ENCODE measurements around the gene TMEM14C.
A peak's percentile ranks its signal among the peaks of the same experiment; 100 is the strongest.

Gene TMEM14C

GRCh38 chr6:10722820-10723566 is at the start of gene TMEM14C:
TSS of gene TMEM14C (plus strand) at chr6:10723070. CDS start at chr6:10724614, 1,544 bp downstream.
- DNase-seq (ENCODE audit: low read depth in 2 of 2) = peak; percentile 88 to 92

- no peak for DNase-seq (ENCODE audit: low read depth in 2 of 2)
Observed at GRCh38 chr6:10676403-10676802, 46.5 kb upstream of the TMEM14C start.

DNA sequence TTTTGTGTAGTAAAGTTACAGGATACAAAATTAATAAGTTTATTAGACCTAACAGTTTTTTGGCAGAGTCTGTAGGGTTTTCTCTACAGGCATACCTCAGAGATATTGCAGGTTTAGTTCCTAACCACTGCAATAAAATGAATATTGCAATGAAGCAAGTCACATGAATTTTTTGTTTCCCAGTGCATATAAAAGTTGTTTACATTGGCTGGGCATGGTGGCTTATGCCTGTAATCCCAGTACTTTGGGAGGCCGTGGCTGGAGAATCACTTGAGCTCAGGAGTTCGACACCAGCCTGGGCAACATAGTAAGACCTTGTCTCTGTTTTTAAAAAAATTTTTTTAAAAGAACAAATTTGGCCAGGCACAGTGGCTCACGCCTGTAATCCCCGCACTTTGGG is 44.4 kb upstream of the TMEM14C start:
- no peak for DNase-seq (ENCODE audit: low read depth in 2 of 2)

DNA sequence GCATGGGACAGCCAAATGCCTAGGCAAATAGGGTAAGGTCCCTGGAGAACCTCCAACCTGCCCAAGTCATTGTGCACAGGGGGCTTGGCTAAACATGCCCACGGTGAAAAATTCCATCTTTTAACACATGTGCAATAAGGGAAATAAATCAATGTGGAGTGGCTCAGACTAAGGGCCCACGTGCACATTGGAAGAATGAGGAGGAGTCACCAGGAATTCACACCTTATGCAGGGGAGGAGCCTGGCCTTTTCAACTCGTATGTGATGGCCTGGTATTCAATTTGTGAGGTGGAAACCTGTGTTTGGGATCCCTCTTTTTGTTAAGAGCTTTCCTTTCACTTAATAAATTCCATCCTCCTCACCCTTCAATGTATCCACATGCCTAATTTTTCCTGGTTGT is 41.1 kb upstream of the TMEM14C start:
- DNase-seq (ENCODE audit: low read depth in 2 of 2) = no peak

- DNase-seq (ENCODE audit: low read depth in 2 of 2) = no peak
Observed at GRCh38 chr6:10682355-10682988, 40.4 kb upstream of the TMEM14C start.

DNA sequence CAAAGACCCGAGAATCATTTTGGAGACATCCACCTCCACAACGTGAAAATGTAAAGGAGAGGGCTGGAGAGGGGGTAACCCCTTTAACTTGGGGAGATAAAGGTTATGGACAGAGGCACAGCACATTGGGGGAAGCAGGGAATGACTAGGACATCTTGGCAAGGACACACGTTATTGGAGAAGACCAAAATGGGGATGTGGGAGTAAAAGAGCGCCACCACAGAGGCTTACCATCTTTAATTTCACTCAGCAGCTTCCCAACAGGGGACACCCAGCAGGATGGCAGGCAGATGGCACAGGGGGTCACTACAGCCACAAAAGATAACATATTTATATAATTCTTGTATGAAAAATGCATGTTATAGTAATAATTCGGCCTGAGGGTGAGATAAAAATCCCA is 38.3 kb upstream of the TMEM14C start:
- DNase-seq (ENCODE audit: low read depth in 2 of 2) = no peak

DNA sequence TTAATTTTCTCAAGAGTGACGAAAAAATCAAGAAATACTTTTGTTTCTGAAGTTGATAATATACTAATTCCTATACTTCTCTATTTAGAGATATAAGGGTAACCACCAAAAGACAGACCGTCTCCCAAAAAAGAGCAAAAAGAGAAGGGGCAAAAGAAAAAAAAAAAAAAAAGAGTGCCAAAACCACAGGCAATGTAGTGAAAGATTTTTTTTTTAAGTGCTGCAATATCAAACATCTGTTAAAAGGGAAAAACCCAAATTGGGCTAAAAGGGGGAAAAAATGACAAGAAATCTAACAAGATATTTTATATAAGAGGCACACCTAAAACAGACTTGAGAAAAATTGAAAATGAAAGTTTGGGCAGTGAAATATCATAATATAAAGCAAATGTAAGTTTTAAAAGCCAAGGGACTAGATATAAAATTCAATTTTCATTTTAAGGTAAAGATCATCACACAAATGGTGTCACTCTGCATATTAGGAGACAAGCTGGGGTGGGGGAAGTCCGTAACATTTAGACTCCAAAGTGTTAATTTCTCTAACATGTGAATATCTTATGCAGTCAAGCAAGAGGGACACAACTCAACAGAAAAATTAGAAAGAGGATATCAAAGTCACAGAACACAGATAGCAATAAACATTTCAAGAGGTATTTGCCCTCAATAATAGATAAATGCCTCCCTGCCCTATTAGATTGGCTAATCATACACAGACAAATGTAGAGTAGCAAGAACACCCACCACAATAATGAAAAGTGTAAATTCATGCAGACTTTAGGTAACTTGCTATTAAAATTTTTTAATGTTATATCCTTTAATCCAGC is 37.6 kb upstream of the TMEM14C start:
- DNase-seq (ENCODE audit: low read depth in 2 of 2) = no peak

- no peak for DNase-seq (ENCODE audit: low read depth in 2 of 2)
Observed at GRCh38 chr6:10686901-10687300, 36.0 kb upstream of the TMEM14C start.

- no peak for DNase-seq (ENCODE audit: low read depth in 2 of 2)
Observed at GRCh38 chr6:10687582-10687981, 35.3 kb upstream of the TMEM14C start.

- no peak for DNase-seq (ENCODE audit: low read depth in 2 of 2)
Observed at GRCh38 chr6:10690651-10691445, 32.0 kb upstream of the TMEM14C start.

GRCh38 chr6:10692965-10693538 is 29.8 kb upstream of the TMEM14C start:
- DNase-seq (ENCODE audit: low read depth in 2 of 2) = no peak

DNA sequence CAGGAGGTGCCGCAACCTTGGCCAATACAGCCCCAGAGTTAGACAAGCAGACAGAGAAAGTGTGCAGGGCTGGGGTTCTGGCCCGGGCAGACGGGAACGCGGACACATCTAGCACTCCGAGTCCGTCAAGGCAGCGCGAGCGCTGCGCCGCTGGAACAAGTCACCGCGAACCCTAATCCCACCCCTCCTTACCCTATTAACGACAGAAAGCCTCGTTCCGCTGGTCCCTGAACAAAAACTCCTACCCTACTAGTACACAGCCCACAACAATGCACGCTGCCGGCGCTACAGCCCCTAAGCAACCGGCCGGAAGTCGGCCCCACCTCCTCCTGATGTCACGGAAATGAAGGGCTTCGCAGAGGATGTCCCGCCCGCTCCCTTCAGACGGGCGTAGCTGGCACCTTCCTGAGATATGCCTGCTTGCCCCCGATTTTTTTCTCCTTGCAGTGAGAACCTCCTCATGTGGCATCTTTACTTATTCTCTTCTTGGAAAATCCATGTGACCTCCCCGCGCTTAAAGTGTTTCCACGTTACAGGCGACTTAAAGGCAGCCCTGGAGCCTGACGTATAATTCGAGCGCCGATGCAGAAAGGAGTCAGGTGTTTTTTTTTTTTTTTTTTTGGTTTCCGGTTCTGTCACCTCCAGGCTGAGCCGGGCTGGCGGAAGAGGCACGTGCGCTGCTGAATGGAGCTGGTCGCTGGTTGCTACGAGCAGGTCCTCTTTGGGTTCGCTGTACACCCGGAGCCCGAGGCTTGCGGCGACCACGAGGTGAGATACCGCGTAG is 28.4 kb upstream of the TMEM14C start, which contains the start of the genes C6orf52 and PAK1IP1:
Gene C6orf52 (minus strand): TSS at position 315 of the 784 bp plus-strand sequence. CDS start 7,066 bp downstream, outside the sequence.
Gene PAK1IP1 (plus strand): TSS at position 671 of the 784 bp plus-strand sequence. CDS start 14 bp downstream, at position 685.
- peak; percentile 84 to 88 for DNase-seq (ENCODE audit: low read depth in 2 of 2)

- no peak for DNase-seq (ENCODE audit: low read depth in 2 of 2)
Observed at GRCh38 chr6:10695086-10695657, 27.7 kb upstream of the TMEM14C start.

GRCh38 chr6:10696655-10697054 is 26.2 kb upstream of the TMEM14C start:
- DNase-seq (ENCODE audit: low read depth in 2 of 2) = no peak

- DNase-seq (ENCODE audit: low read depth in 2 of 2) = no peak
Observed at GRCh38 chr6:10713962-10714361, 8.9 kb upstream of the TMEM14C start.

DNA sequence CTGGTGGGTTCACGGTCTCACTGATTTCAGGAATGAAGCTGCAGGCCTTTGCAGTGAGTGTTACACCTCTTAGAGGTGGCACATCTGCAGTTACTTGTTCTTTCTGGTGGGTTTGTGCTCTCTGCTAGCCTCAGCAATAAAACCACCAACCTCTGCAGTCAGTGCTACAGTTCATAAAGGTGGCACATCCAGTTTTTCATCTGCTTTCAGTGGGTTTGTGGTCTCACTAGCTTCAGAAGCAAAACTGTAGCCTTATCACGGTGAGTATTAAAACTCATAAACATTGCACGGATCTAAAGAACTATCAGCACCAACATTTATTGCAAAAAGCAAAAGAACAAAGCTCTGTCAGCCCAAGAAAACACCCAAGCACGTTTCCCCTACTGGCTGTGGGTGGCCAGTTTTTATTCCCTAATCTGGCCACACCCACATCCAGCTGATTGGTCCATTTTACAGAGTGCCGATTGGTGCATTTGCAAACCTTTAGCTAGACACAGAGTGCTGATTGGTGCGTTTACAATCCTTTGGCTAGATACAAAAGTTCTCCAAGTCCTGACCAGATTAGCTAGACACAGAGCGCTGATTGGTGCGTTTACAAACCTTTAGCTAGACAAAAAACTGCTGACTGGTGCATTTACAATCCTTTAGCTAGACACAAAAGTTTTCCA is 3.4 kb upstream of the TMEM14C start:
- DNase-seq (ENCODE audit: low read depth in 2 of 2) = peak; percentile 27 to 34

GRCh38 chr6:10719964-10720264 is 3.0 kb upstream of the TMEM14C start:
- no peak for DNase-seq (ENCODE audit: low read depth in 2 of 2)

- peak; percentile 54 to 59 for DNase-seq (ENCODE audit: low read depth in 2 of 2)
Observed at GRCh38 chr6:10720265-10720959, 2.5 kb upstream of the TMEM14C start.

Data from stimulated activated CD8-positive, alpha-beta memory T cell treated with anti-CD3 and anti-CD28 coated beads, Interleukin-15, amount 100 ng/mL, for 48 hours (primary cell).